GM18517 (cell line): ENCODE data around the gene MTMR10.

Experiments used
- ATAC-seq: cut with Tn5 transposase; IDR thresholded peaks from one replicate; pipeline ENCODE4 v1.9.1; 2021; ENCODE audit warnings: mild to moderate bottlenecking, moderate library complexity; ENCODE audit not compliant: unreplicated experiment

Gene MTMR10

GRCh38 chr15:30958219-30958618, 33.2 kb downstream of the MTMR10 start:
- no peak for ATAC-seq

- ATAC-seq: no peak
Measured at GRCh38 chr15:30956216-30957124, 35.0 kb downstream of the MTMR10 start.

DNA sequence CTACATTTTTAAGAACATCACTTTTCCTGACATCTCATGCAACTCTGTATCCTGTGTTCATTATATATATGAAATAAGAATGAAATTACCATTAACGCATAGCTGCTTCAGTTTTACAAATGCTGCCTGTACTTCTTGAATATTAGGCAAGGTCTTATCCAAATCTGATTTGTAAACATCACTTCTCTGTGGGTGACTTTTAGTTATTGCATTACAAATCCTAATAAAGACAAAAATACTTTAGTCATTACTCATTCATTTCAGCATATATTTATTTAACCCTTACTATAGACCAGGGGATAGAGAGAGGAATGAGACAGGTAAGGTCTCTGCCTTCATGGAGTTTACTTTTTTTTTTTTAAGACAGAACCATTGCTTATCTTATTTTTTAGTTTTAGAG, 36.8 kb downstream of the MTMR10 start:
- no peak for ATAC-seq

- ATAC-seq: no peak
Measured at GRCh38 chr15:30953731-30954378, 37.6 kb downstream of the MTMR10 start.

DNA sequence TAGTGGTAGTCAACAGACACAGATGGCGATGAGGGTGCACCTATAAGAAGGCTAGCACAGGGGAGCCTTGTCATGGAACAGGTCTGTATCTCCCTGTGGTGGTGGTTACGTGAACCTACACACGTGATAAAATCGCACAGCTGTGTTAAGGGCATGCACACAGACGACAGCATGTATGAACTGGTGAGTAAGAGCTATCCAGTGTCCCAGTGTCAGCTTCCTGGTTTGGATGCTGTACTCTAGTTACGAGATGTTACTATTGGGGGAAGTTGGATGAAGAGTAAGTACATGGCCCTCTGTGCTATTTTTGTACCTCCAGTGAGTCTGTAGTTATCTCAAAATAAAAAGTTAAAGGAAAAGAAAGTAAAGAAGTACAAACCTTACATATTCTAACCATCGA, 38.2 kb downstream of the MTMR10 start:
- ATAC-seq: no peak

DNA sequence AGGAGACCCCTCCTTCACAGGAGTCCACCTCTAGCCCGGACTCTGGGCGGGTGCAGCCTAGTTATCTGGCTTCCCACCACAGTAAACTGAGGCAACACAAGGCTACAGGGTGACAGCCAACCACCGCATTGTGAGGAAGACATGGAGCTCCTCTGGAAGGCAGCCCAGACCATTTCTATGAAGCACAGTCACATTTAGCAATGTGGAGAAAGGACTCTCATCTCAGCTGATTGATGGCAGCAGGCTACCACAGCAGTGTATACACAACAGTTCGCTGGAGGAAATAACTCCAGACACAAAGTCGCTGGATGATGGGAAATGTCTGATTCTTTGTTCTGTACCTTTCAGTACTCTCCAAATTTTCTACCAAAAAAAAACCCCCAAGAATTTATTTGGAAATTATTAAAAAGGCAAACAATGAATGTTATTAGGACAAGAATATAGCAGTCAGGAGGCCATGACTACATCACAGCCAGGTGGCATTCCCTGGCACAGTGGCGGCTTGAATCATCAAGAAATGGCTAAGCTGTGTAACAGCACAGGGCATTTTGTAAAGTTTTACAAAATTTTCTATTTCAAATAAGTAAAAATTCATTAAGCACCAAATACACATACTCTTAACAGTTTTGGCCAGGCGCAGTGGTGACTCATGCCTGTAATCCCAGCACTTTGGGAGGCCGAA, 47.6 kb downstream of the MTMR10 start:
- ATAC-seq: no peak

DNA sequence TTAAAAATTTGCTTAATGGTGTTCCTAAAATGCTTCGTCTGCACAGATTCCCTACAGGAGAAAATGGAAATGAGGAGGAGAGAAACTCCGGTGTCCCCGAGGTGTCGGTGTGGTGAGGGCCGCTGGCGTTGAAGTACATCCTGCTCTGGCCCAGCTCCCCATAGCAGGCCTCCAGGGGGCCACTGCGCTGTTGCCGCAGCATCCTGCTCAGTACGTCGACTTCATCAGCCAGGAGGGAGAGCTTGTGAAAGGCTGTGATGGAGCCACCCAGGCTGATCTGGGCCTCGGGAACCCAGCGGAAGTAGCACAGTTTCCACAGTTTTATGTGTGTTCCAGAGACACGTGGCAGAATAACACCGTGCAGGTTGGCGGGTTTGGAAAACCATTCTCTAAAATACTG, 49.9 kb downstream of the MTMR10 start:
- ATAC-seq: no peak

- no peak for ATAC-seq
Measured at GRCh38 chr15:30940359-30940758, 51.1 kb downstream of the MTMR10 start.

DNA sequence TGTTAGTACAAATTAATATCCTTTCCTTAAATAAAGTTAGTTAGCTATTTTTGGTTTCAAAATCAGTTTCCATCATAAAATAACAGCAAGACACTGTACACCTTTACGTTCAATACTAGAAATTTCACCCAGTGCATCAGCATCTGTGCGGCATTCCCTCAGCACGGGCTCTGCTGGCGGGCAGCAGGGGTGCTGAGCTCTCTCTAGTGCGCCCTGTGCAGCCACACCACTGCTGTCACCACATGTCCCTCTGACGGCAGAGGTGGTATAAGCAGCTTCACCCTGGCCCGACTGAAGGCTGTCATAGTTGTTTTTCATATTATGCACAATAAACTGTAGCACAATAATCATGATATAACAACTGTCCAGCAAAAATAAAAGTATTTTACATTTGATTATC, 52.3 kb downstream of the MTMR10 start:
- ATAC-seq: no peak

- ATAC-seq: no peak
Measured at GRCh38 chr15:30933293-30933692, 58.1 kb downstream of the MTMR10 start.

- ATAC-seq: no peak
Measured at GRCh38 chr15:30930422-30930821, 61.0 kb downstream of the MTMR10 start.

DNA sequence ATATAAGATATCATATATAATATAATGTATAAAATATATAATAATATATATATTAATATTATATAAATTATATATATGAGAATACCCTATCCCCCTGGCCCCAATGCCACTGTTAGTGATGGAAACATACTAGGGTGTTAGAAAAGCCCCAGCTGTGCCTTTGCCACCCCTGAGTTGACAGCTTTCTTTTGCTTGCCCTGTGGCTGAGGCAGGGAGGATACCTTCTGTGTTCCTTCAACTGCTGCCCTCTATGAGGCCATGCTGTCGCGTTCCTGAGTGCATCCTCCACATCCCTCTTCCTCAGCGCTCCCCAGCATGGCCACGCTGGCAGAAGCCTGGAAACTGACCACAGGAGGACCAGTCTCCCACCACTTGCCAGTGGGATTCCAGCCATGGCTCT, 61.4 kb downstream of the MTMR10 start:
- no peak for ATAC-seq

DNA sequence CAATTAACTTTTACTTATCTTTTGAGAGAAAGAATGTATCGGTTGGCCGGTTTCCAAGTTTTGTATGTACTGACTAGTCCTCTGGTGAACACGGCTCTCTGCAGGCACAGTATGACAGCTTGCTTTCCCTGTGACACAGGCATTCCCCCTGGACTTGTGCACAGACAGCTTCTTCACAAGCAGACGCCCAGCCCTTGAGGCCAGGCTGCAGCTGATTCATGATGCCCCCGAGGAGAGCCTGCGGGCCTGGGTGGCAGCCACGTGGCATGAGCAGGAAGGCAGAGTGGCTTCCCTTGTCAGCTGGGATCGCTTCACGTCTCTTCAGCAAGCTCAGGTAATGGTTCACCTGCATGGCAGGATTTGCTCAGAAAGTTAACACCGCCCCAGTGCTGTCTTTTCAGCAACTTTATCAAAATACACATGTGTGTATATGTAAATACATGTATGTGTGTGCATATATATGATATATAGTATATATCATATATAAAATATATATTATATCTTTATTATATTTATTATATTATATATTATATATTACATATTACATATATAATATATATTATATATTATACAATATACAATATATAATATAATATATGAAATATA, 62.3 kb downstream of the MTMR10 start:
- ATAC-seq: no peak

- no peak for ATAC-seq
Measured at GRCh38 chr15:30928076-30928475, 63.4 kb downstream of the MTMR10 start.

- ATAC-seq: no peak
Measured at GRCh38 chr15:30927148-30927761, 64.2 kb downstream of the MTMR10 start.

- ATAC-seq: no peak
Measured at GRCh38 chr15:30926161-30926560, 65.3 kb downstream of the MTMR10 start.

- ATAC-seq: no peak
Measured at GRCh38 chr15:30925686-30926085, 65.7 kb downstream of the MTMR10 start.

GRCh38 chr15:30924353-30924752, 67.1 kb downstream of the MTMR10 start:
- no peak for ATAC-seq

DNA sequence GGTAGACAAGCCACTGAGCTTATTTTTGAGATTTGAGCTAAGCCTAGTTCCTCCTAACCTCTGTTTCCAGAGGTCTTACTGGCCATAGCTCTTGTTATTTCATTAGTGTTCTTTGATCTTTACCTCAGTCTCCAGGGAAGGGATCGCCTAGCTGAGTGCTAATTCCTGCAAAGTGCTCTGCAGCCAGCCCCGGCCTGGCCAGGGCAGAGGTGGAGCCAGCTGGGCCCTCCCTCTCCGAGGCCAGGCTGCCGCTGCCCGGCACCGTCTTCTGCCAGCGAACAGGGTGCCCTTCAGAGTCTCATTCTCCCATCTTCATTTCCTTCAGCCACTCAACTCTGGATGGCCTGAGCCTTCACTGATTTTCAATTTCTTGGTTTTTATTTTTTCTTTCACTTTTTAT, 68.0 kb downstream of the MTMR10 start:
- ATAC-seq: no peak

DNA sequence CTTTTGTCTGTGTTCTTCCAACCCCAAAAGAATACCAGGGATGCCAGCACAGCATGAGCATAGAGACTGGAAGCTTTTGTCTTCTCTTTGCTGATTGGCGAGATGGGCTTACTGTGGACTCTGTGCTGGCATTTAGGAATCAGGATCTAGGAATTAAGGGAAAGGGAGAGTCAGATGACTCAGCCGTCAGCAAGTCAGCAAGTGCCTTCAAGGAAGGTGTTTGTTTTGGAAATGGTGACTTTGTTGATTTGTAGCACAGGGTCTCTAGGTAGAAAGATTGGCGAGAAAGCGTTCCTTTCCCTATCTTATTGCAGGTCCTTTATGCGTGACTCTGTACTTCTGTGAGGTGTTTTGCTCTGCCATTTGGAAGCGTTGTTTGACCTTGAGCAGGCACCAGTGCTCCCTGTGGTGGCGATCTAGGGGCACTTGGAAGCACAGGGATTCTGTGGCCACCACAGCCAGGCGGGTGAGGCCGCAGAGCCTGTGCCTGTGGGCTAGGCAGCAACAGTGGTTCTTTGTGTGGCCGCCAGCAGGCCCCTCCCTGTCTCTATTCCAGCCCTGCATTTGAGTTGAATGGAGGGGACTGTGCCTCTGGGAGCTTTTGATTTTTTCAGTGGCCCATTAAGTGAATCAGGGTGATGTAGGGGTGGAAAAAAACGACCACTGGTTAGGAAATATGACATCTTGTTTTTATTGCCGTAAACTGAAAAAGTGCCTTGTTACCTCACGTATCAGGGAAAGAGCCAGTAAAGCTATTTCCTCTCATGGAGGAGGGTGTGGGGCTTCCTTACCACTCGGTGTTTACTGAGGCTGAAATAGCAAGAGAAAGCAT, 68.7 kb downstream of the MTMR10 start:
- ATAC-seq: no peak
